SK-N-SH treated with all-trans-retinoic acid at 6 μM for 48 hours (cell line): ENCODE results near the gene FAM117B.

Experiments
- ATAC-seq: fragments of 200-7000 bp; cut with Tn5 transposase; 3 replicates; pipeline ENCODE4 v1.9.1; 2020; ENCODE audit warnings: mild to moderate bottlenecking, moderate library complexity
- BACH2 ChIP-seq: fragments of 250-450 bp; sonication (Bioruptor Pico); IDR thresholded peaks from 2 replicates; pipeline ENCODE4 v1.9.0; 2021; ENCODE audit warnings: mild to moderate bottlenecking, borderline replicate concordance
- CREB5 ChIP-seq: fragments of 250-450 bp; sonication (Bioruptor Pico); IDR thresholded peaks from 2 replicates; pipeline ENCODE4 v1.5.1; 2020; ENCODE audit warnings: low read depth, mild to moderate bottlenecking, moderate library complexity
- CSDC2 ChIP-seq: fragments of 250-450 bp; sonication (Bioruptor Pico); IDR thresholded peaks from 2 replicates; pipeline ENCODE4 v1.5.0; 2020; ENCODE audit warnings: mild to moderate bottlenecking, moderate library complexity
- CSRNP3 ChIP-seq: fragments of 250-450 bp; sonication (Bioruptor Pico); IDR thresholded peaks from 2 replicates; pipeline ENCODE4 v1.5.1; 2021; ENCODE audit warnings: mild to moderate bottlenecking, moderate library complexity
- ESRRG ChIP-seq: fragments of 250-450 bp; sonication (Bioruptor Pico); IDR thresholded peaks from 2 replicates; pipeline ENCODE4 v1.6.1; 2021; ENCODE audit warnings: mild to moderate bottlenecking
- GLIS3 ChIP-seq: fragments of 250-450 bp; sonication (Bioruptor Pico); IDR thresholded peaks from 2 replicates; pipeline ENCODE4 v1.5.0; 2020; ENCODE audit warnings: mild to moderate bottlenecking, moderate library complexity
- ISL1 ChIP-seq: fragments of 250-450 bp; sonication (Bioruptor Pico); IDR thresholded peaks from 2 replicates; pipeline ENCODE4 v2.1.2; 2022; ENCODE audit warnings: mild to moderate bottlenecking, moderate library complexity
- OSR1 ChIP-seq: fragments of 250-450 bp; sonication (Bioruptor Pico); IDR thresholded peaks from 2 replicates; pipeline ENCODE4 v1.8.0; 2022; ENCODE audit warnings: moderate library complexity, mild to moderate bottlenecking, inconsistent platforms
- PATZ1 ChIP-seq: fragments of 250-450 bp; sonication (Bioruptor Pico); IDR thresholded peaks from 2 replicates; pipeline ENCODE4 v1.8.0; 2020; ENCODE audit warnings: mild to moderate bottlenecking, moderate library complexity, borderline replicate concordance
- POU6F1 ChIP-seq: fragments of 250-450 bp; sonication (Bioruptor Pico); IDR thresholded peaks from 2 replicates; pipeline ENCODE4 v1.8.0; 2021; ENCODE audit warnings: low read depth, mild to moderate bottlenecking, moderate library complexity, borderline replicate concordance
- PPARA ChIP-seq: fragments of 250-450 bp; sonication (Bioruptor Pico); IDR thresholded peaks from 2 replicates; pipeline ENCODE4 v1.5.0; 2020; ENCODE audit warnings: mild to moderate bottlenecking, borderline replicate concordance
- RARB ChIP-seq: fragments of 250-450 bp; sonication (Bioruptor Pico); IDR thresholded peaks from 2 replicates; pipeline ENCODE4 v1.8.0; 2021; ENCODE audit warnings: mild to moderate bottlenecking, moderate library complexity
- SNAI2 ChIP-seq: fragments of 250-450 bp; sonication (Bioruptor Pico); IDR thresholded peaks from 2 replicates; pipeline ENCODE4 v1.5.0; 2020; ENCODE audit warnings: mild to moderate bottlenecking, moderate library complexity
- TOX ChIP-seq: fragments of 250-450 bp; sonication (Bioruptor Pico); IDR thresholded peaks from 2 replicates; pipeline ENCODE4 v1.8.0; 2021; ENCODE audit warnings: mild to moderate bottlenecking, moderate library complexity, borderline replicate concordance
- TSHZ2 ChIP-seq: fragments of 250-450 bp; sonication (Bioruptor Pico); IDR thresholded peaks from 2 replicates; pipeline ENCODE4 v1.5.0; 2020; ENCODE audit warnings: mild to moderate bottlenecking, moderate library complexity
- ZC3H10 ChIP-seq: fragments of 250-450 bp; sonication (Bioruptor Pico); IDR thresholded peaks from 2 replicates; pipeline ENCODE4 v1.5.1; 2021; ENCODE audit warnings: mild to moderate bottlenecking, moderate library complexity
- ZFP3 ChIP-seq: fragments of 250-450 bp; sonication (Bioruptor Pico); IDR thresholded peaks from 2 replicates; pipeline ENCODE4 v1.5.0; 2020; ENCODE audit warnings: mild to moderate bottlenecking, moderate library complexity
- ZFP30 ChIP-seq: fragments of 450-650 bp; formaldehyde crosslinking; IDR thresholded peaks from 2 replicates; pipeline ENCODE4 v1.5.0; 2022; ENCODE audit warnings: mild to moderate bottlenecking, moderate library complexity
- ZNF565 ChIP-seq: fragments of 450-650 bp; formaldehyde crosslinking; conservative IDR thresholded peaks from 2 replicates; pipeline ENCODE4 v1.5.0; 2020; ENCODE audit warnings: low read depth, mild to moderate bottlenecking, moderate library complexity
- ZNF70 ChIP-seq: fragments of 450-650 bp; formaldehyde crosslinking; IDR thresholded peaks from 2 replicates; pipeline ENCODE4 v1.5.0; 2020; ENCODE audit warnings: mild to moderate bottlenecking, moderate library complexity
- ZNF8 ChIP-seq: fragments of 450-650 bp; formaldehyde crosslinking; IDR thresholded peaks from 2 replicates; pipeline ENCODE4 v1.5.0; 2020; ENCODE audit warnings: mild to moderate bottlenecking, moderate library complexity

The FAM117B gene

GRCh38 chr2:202718614-202719013, 83.8 kb downstream of the FAM117B start:
- peak; percentile 94 for ATAC-seq

GRCh38 chr2:202720226-202720625, 85.5 kb downstream of the FAM117B start:
- no peak for ATAC-seq
- TF ChIP-seq ZC3H10 (CRISPR knock-in tag) (no peak), TSHZ2 (CRISPR knock-in tag) (no peak), CSRNP3 (CRISPR knock-in tag) (no peak), POU6F1 (no peak), ZNF565 (CRISPR knock-in tag) (no peak), OSR1 (CRISPR knock-in tag) (no peak), PATZ1 (no peak), TOX (CRISPR knock-in tag) (no peak), PPARA (CRISPR knock-in tag) (no peak), ISL1 (CRISPR knock-in tag) (no peak), BACH2 (no peak), CSDC2 (CRISPR knock-in tag) (no peak), SNAI2 (CRISPR knock-in tag) (no peak), CREB5 (CRISPR knock-in tag) (no peak), ZFP3 (CRISPR knock-in tag) (no peak), ESRRG (CRISPR knock-in tag) (no peak), ZFP30 (no peak), GLIS3 (CRISPR knock-in tag) (no peak), ZNF70 (no peak), ZNF8 (CRISPR knock-in tag) (no peak)

More at GRCh38 chr2:202718614-202719013, 83.8 kb downstream of the FAM117B start:
- TF ChIP-seq CSDC2 (CRISPR knock-in tag): no peak
- peak; percentile 61 for TF ChIP-seq ISL1 (CRISPR knock-in tag)

- peak; percentile 76 for ATAC-seq
- TF ChIP-seq TOX (CRISPR knock-in tag) (no peak), ISL1 (CRISPR knock-in tag) (no peak), POU6F1 (no peak), ZFP3 (CRISPR knock-in tag) (no peak), CREB5 (CRISPR knock-in tag) (no peak), OSR1 (CRISPR knock-in tag) (no peak), TSHZ2 (CRISPR knock-in tag) (no peak), BACH2 (no peak), RARB (CRISPR knock-in tag) (no peak), SNAI2 (CRISPR knock-in tag) (no peak), CSRNP3 (CRISPR knock-in tag) (no peak), CSDC2 (CRISPR knock-in tag) (no peak), ZNF8 (CRISPR knock-in tag) (no peak)
These were observed 86.9 kb downstream of the FAM117B start for GRCh38 chr2:202721621-202722020.
